K562 (cell line): ENCODE measurements around the gene IL31RA. TPM values are rescaled to one million over a fixed set of nuclear protein-coding genes. Genes with fewer than 3 reads are reported as not detected.

Experiments
- ATAC-seq: fragments of 200-7000 bp; cut with Tn5 transposase; 3 replicates; pipeline ENCODE4 v1.9.1; 2020; ENCODE audit warnings: moderate library complexity
- BruUV-seq: library from RNA; stranded (reverse); fragments of 400-500 nt; replicated peaks from 2 replicates; lab custom pipeline; 2021; lab: Mats Ljungman, UMichigan
- CTCF ChIA-PET: fragments of 300-600 bp; formaldehyde crosslinking; extraction: SDS; loops from one replicate; lab custom pipeline; 2021; ENCODE audit warnings: low intra/inter-chr PET ratio; lab: Yijun Ruan, JAX
- POLR2A ChIA-PET: fragments of 300-600, 350-650 bp; sonication (Branson Sonifier 250); formaldehyde crosslinking; extraction: SDS; loops from one replicate; lab custom pipeline; 2021; ENCODE audit warnings: antibody characterized with exemption, inconsistent platforms; lab: Yijun Ruan, JAX
- DNase-seq, 4 experiments: peaks; one replicate each; pipeline versions ENCODE4 v3.0.0 to v3.0.0-alpha.2; 2011 to 2018; ENCODE audit warnings: low spot score in 3 of 4, mixed read lengths in 3 of 4; ENCODE audit errors: extremely low read depth in 1 of 4
- FAIRE-seq: peaks from 2 replicates; lab custom pipeline; 2011; peaks lifted over from hg19 to GRCh38; lab: Jason Lieb, UNC
- H2AFZ ChIP-seq: 2 replicates; pipeline ENCODE4 v1.6.0; 2011; ENCODE audit warnings: low read depth, low read length, control low read depth, inconsistent platforms
- H3K27ac ChIP-seq: fragments of 200-600 bp; 3 replicates; pipeline ENCODE4 v1.8.0; 2011; ENCODE audit warnings: low read depth, mild to moderate bottlenecking, control low read depth, inconsistent platforms, low read length, moderate library complexity, mixed read lengths; ENCODE audit errors: extremely low read depth
- H3K27me3 ChIP-seq, 2 experiments: fragments of 300-600 bp in 1 of 2; 2 replicates in 1 of 2; 3 replicates in 1 of 2; pipeline versions ENCODE4 v1.6.0 to v1.8.0; 2011; ENCODE audit warnings: inconsistent platforms in 2 of 2, low read length in 2 of 2, mild to moderate bottlenecking in 1 of 2, mixed read lengths in 1 of 2, moderate library complexity in 1 of 2; ENCODE audit not compliant: control insufficient read depth in 2 of 2, insufficient read depth in 2 of 2
- H3K36me3 ChIP-seq: fragments of 300-600 bp; 3 replicates; pipeline ENCODE4 v1.8.0; 2011; ENCODE audit warnings: mild to moderate bottlenecking, low read length, inconsistent platforms; ENCODE audit not compliant: control insufficient read depth, insufficient read depth
- H3K4me1 ChIP-seq, 2 experiments: fragments of 200-600 bp in 1 of 2; replicated peaks in 1 of 2; 2 replicates in 1 of 2; 3 replicates in 1 of 2; pipeline versions ENCODE4 v1.5.1 to v1.8.0; 2011; ENCODE audit warnings: inconsistent platforms in 2 of 2, low read length in 2 of 2, mild to moderate bottlenecking in 1 of 2, mixed read lengths in 1 of 2, moderate library complexity in 1 of 2; ENCODE audit not compliant: control insufficient read depth in 2 of 2, insufficient read depth in 2 of 2
- H3K4me2 ChIP-seq: 2 replicates; pipeline ENCODE4 v1.6.1; 2011; ENCODE audit warnings: low read length, control low read depth, inconsistent platforms, mixed read lengths; ENCODE audit not compliant: insufficient read depth
- H3K4me3 ChIP-seq: fragments of 200-600 bp; sonication (generic), shearing (Covaris generic); 2 replicates; pipeline ENCODE4 v1.5.1; 2016; ENCODE audit warnings: control low read depth, inconsistent platforms
- H3K79me2 ChIP-seq: fragments of 200-600 bp; 3 replicates; pipeline ENCODE4 v1.8.0; 2011; ENCODE audit warnings: low read length, inconsistent platforms; ENCODE audit not compliant: control insufficient read depth, insufficient read depth
- H3K9ac ChIP-seq, 2 experiments: 2 replicates each; pipeline versions ENCODE4 v1.6.0 to v1.6.1; 2011; ENCODE audit warnings: low read depth in 2 of 2, low read length in 2 of 2, control low read depth in 1 of 2, inconsistent platforms in 1 of 2, mild to moderate bottlenecking in 1 of 2, mixed read lengths in 1 of 2; ENCODE audit not compliant: insufficient read depth in 1 of 2
- H3K9me1 ChIP-seq: one replicate; pipeline ENCODE4 v1.6.0; 2011; ENCODE audit warnings: inconsistent platforms, mild to moderate bottlenecking, low read length, moderate library complexity; ENCODE audit not compliant: control insufficient read depth, insufficient read depth
- H3K9me3 ChIP-seq: replicated peaks from 2 replicates; pipeline ENCODE4 v1.5.1; 2011; ENCODE audit warnings: low read depth, low read length, inconsistent platforms; ENCODE audit not compliant: control insufficient read depth, insufficient read depth
- H4K20me1 ChIP-seq: replicated peaks from 2 replicates; pipeline ENCODE4 v1.6.1; 2011; ENCODE audit warnings: low read length, inconsistent platforms, mixed read lengths; ENCODE audit not compliant: control insufficient read depth, insufficient read depth
- CBX8 ChIP-seq: fragments of 200-600 bp; sonication (generic); IDR thresholded peaks from 2 replicates; pipeline ENCODE4 v1.6.1; 2012; ENCODE audit warnings: borderline replicate concordance, mixed run types, low read depth, mild to moderate bottlenecking, moderate library complexity, mixed read lengths, low read length, control low read depth, inconsistent platforms; ENCODE audit not compliant: poor library complexity, severe bottlenecking; ENCODE audit errors: extremely low read depth
- FOS ChIP-seq: IDR thresholded peaks from 3 replicates; pipeline ENCODE4 v1.6.1; 2011; ENCODE audit not compliant: insufficient read length; ENCODE audit errors: extremely low read depth
- HDAC2 ChIP-seq: fragments of 450-650 bp; IDR thresholded peaks from 2 replicates; pipeline ENCODE4 v1.6.1; 2016; ENCODE audit warnings: mild to moderate bottlenecking
- MCM3 ChIP-seq: fragments of 450-650 bp; IDR thresholded peaks from 2 replicates; pipeline ENCODE4 v1.6.1; 2016
- PHB ChIP-seq: fragments of 250-450 bp; sonication (Bioruptor Pico); IDR thresholded peaks from 2 replicates; pipeline ENCODE4 v1.5.0; 2021
- SRSF3 ChIP-seq: fragments of 200-400 bp; formaldehyde crosslinking; IDR thresholded peaks from 2 replicates; pipeline ENCODE4 v1.6.1; 2016; ENCODE audit warnings: mild to moderate bottlenecking, low read length, moderate library complexity; ENCODE audit not compliant: insufficient read depth
- TCF15 ChIP-seq: fragments of 250-450 bp; sonication (Bioruptor Pico); IDR thresholded peaks from 2 replicates; pipeline ENCODE4 v1.8.0; 2022; ENCODE audit warnings: moderate library complexity, mild to moderate bottlenecking, inconsistent platforms
- ZNF592 ChIP-seq: fragments of 450-650 bp; IDR thresholded peaks from 2 replicates; pipeline ENCODE4 v1.6.1; 2017; ENCODE audit warnings: antibody characterized with exemption, mild to moderate bottlenecking
- WGBS: fragments of 100-300 bp; shearing (Covaris generic); methylation state at CpG from one replicate; pipeline ENCODE4 v1.1.6; 2016; ENCODE audit warnings: low coverage, mixed read lengths; ENCODE audit not compliant: insufficient coverage; ENCODE audit errors: missing lambda C conversion rate; 5-methylcytosine and 5-hydroxymethylcytosine counted together
- in situ Hi-C: fragments of 300-500 bp; cut with MboI; formaldehyde crosslinking; loops from 4 replicates; pipeline ENCODE4 v1.15.0; 2018; ENCODE audit warnings: inconsistent platforms, mixed read lengths
- intact Hi-C: fragments of 100-400 bp; cut with micrococcal nuclease; formaldehyde crosslinking; loops from 2 replicates; pipeline ENCODE4 v1.14.2; 2022
- polyA plus RNA-seq, 8 experiments: library from polyadenylated mRNA; depleted of rRNA in 4 of 8; stranded (reverse) in 5 of 8; unstranded in 3 of 8; fragments of >200 nt; fragmentation: Nextera tagmentation in 2 of 8; fragmentation: Illumina TruSeq in 1 of 8; extraction: Ambion mirVana in 2 of 8; extraction: Trizol in 1 of 8; gene quantifications; 2 replicates each; pipeline versions ENCODE4 v1.2.1 to v1.2.3, GENCODE V29; 2011 to 2014; ENCODE audit warnings: inconsistent platforms in 1 of 8, missing spikeins in 1 of 8
- total RNA-seq, 7 experiments: library from RNA; depleted of rRNA in 6 of 7; stranded (reverse); fragments of >200 nt in 6 of 7; fragmentation: Illumina TruSeq in 2 of 7; extraction: Trizol in 2 of 7; gene quantifications; 2 replicates each; pipeline versions ENCODE4 v1.2.1 to v1.2.3, GENCODE V29; 2011 to 2021; ENCODE audit warnings: low replicate concordance in 1 of 7

IL31RA gene
- total and polyA plus RNA-seq, 9 of the 15 experiments (the other 6 are each of a cell fraction or from before 2014, with no cell fraction given), result not detected

- H4K20me1 ChIP-seq, result no peaks in the 10 kb centered on the region; the same call in 1 of the 2 replicates
- no peaks in the 10 kb centered on the region for H3K9me1 ChIP-seq
- no peaks in the 10 kb centered on the region for H3K9me3 ChIP-seq
- DNase-seq (no peak), ATAC-seq (no peak; the same call in 2 of the 3 replicates), FAIRE-seq (no peak)
- peaks cover 0 to 40% of the 10 kb centered on the region in 2 experiments; a peak in 3 of 5 replicates for H3K27me3 ChIP-seq
- H3K27ac ChIP-seq, result no peak overlapping the region
- no peaks in the 10 kb centered on the region for H3K36me3 ChIP-seq
- in situ Hi-C loops, result no loop called here
- H2AFZ ChIP-seq, result no peak overlapping the region
- H3K4me2 ChIP-seq, result no peak overlapping the region
- H3K9ac ChIP-seq, result peak overlapping the region in 1 of 2 experiments; percentile 4; a peak in 1 of 4 replicates
- no TSS peak for BruUV-seq
- H3K79me2 ChIP-seq, result no peaks in the 10 kb centered on the region
- H3K4me1 ChIP-seq, result no peaks in the 10 kb centered on the region
- TF ChIP-seq ZNF592 (no peak), TCF15 (CRISPR knock-in tag) (no peak), HDAC2 (no peak), MCM3 (no peak), SRSF3 (no peak), FOS (no peak), CBX8 (no peak), PHB (CRISPR knock-in tag) (no peak)
- ChIA-PET CTCF (no interaction called here), POLR2A (interaction anchor here (0.6 kb wide), 1 partner anchor 11 kb away, joined by 3 read pairs; no protein-coding TSS in a partner anchor)
- no peak overlapping the region for H3K4me3 ChIP-seq
- WGBS, result 24% methylated on average over 10 of the region's 10 CpGs
- intact Hi-C loops, result no loop called here
Measured at GRCh38 chr5:55913466-55914413, 62.6 kb downstream of the IL31RA start.
